H1 (cell line): ENCODE data around the gene TEX48. TPM values are rescaled to one million over a fixed set of nuclear protein-coding genes. Genes with fewer than 3 reads are reported as not detected.

ENCODE experiments used
- CTCF ChIA-PET: fragments of 300-600 bp; sonication (Branson Sonifier 250); formaldehyde crosslinking; loops from one replicate; lab custom pipeline; 2021; ENCODE audit not compliant: partially characterized antibody; lab: Charles Lee
- POLR2A ChIA-PET: fragments of 300-600 bp; sonication (Branson Sonifier 250); formaldehyde crosslinking; loops from one replicate; lab custom pipeline; 2021; ENCODE audit warnings: inconsistent platforms; ENCODE audit not compliant: partially characterized antibody; lab: Charles Lee
- DNase-seq, 2 experiments: peaks; one replicate each; pipeline versions ENCODE4 v3.0.0 to v3.0.0-alpha.2; 2010 to 2022; ENCODE audit warnings: low spot score in 2 of 2, low read depth in 1 of 2, mixed read lengths in 1 of 2
- FAIRE-seq: peaks from 2 replicates; lab custom pipeline; 2011; peaks lifted over from hg19 to GRCh38; lab: Jason Lieb, UNC
- H2AFZ ChIP-seq: 2 replicates; pipeline ENCODE4 v1.8.1; 2012; ENCODE audit warnings: low read length, inconsistent platforms
- H2AK5ac ChIP-seq: 2 replicates; pipeline ENCODE4 v1.6.1; 2013; ENCODE audit warnings: low read depth, low read length
- H2BK120ac ChIP-seq: replicated peaks from 2 replicates; pipeline ENCODE3; 2013; ENCODE audit warnings: low read depth, low read length, inconsistent platforms
- H2BK12ac ChIP-seq: 2 replicates; pipeline ENCODE4 v1.6.1; 2013; ENCODE audit warnings: low read depth, low read length
- H2BK15ac ChIP-seq: 2 replicates; pipeline ENCODE4 v1.6.1; 2013; ENCODE audit warnings: low read length
- H2BK20ac ChIP-seq: 2 replicates; pipeline ENCODE4 v1.6.1; 2013; ENCODE audit warnings: low read length
- H2BK5ac ChIP-seq: 2 replicates; pipeline ENCODE4 v1.6.1; 2013; ENCODE audit warnings: low read depth, low read length
- H3K14ac ChIP-seq: 2 replicates; pipeline ENCODE4 v1.6.1; 2013; ENCODE audit warnings: inconsistent platforms; ENCODE audit not compliant: insufficient read length
- H3K18ac ChIP-seq: 2 replicates; pipeline ENCODE4 v1.6.1; 2013; ENCODE audit warnings: low read length; ENCODE audit errors: extremely low read depth
- H3K23ac ChIP-seq: 2 replicates; pipeline ENCODE4 v1.6.1; 2013; ENCODE audit warnings: inconsistent platforms; ENCODE audit not compliant: insufficient read length
- H3K23me2 ChIP-seq: 2 replicates; pipeline ENCODE4 v1.6.1; 2013; ENCODE audit warnings: low read depth, low read length
- H3K27ac ChIP-seq: 2 replicates; pipeline ENCODE4 v1.6.1; 2011; ENCODE audit warnings: low read depth, low read length, inconsistent platforms
- H3K27me3 ChIP-seq, 4 experiments: replicated peaks in 1 of 4; 1 replicate in 1 of 4; 2 replicates in 3 of 4; pipeline versions ENCODE4 v1.6.1 to v1.8.1; 2011 to 2013; ENCODE audit warnings: low read length in 3 of 4, mild to moderate bottlenecking in 3 of 4, inconsistent platforms in 2 of 4, mixed read lengths in 2 of 4, moderate library complexity in 1 of 4; ENCODE audit not compliant: control insufficient read depth in 3 of 4, insufficient read depth in 3 of 4; ENCODE audit errors: extremely low read depth in 1 of 4
- H3K36me3 ChIP-seq, 4 experiments: 2 replicates each; pipeline versions ENCODE4 v1.6.1 to v1.8.1; 2011 to 2013; ENCODE audit warnings: mild to moderate bottlenecking in 4 of 4, low read length in 3 of 4, moderate library complexity in 2 of 4, control low read depth in 1 of 4, inconsistent platforms in 1 of 4; ENCODE audit not compliant: insufficient read depth in 4 of 4, control insufficient read depth in 2 of 4
- H3K4ac ChIP-seq: replicated peaks from 2 replicates; pipeline ENCODE3; 2013; ENCODE audit warnings: low read length, low read depth, mixed read lengths, inconsistent platforms; ENCODE audit not compliant: insufficient read length
- H3K4me1 ChIP-seq, 4 experiments: replicated peaks in 1 of 4; 1 replicate in 1 of 4; 2 replicates in 3 of 4; pipeline versions ENCODE4 v1.6.1 to v1.8.1; 2011 to 2013; ENCODE audit warnings: low read length in 3 of 4, inconsistent platforms in 2 of 4, mixed read lengths in 1 of 4; ENCODE audit not compliant: insufficient read depth in 4 of 4, control insufficient read depth in 3 of 4
- H3K4me2 ChIP-seq, 2 experiments: 2 replicates each; pipeline versions ENCODE4 v1.6.1 to v1.8.1; 2011 to 2013; ENCODE audit warnings: low read depth in 2 of 2, low read length in 2 of 2, control low read depth in 1 of 2, inconsistent platforms in 1 of 2, mild to moderate bottlenecking in 1 of 2; ENCODE audit not compliant: insufficient read depth in 1 of 2
- H3K4me3 ChIP-seq, 4 experiments: fragments of 200-600, 300-600 bp in 1 of 4; sonication (generic), shearing (Covaris generic), sonication (Bioruptor Twin) in 1 of 4; 2 replicates each; pipeline versions ENCODE4 v1.5.1 to v1.8.1; 2011 to 2016; ENCODE audit warnings: low read length in 4 of 4, low read depth in 3 of 4, control low read depth in 2 of 4, inconsistent platforms in 2 of 4, mild to moderate bottlenecking in 2 of 4, mixed read lengths in 1 of 4, moderate library complexity in 1 of 4; ENCODE audit not compliant: insufficient read depth in 2 of 4; ENCODE audit errors: extremely low read depth in 1 of 4
- H3K56ac ChIP-seq: replicated peaks from 2 replicates; pipeline ENCODE3; 2013; ENCODE audit warnings: low read depth, mild to moderate bottlenecking, mixed read lengths, low read length, inconsistent platforms; ENCODE audit not compliant: insufficient read length
- H3K79me1 ChIP-seq: 2 replicates; pipeline ENCODE4 v1.6.1; 2013; ENCODE audit warnings: low read depth, low read length, control low read depth
- H3K79me2 ChIP-seq, 2 experiments: 2 replicates each; pipeline versions ENCODE4 v1.6.1 to v1.8.1; 2012 to 2013; ENCODE audit warnings: low read length in 2 of 2, mild to moderate bottlenecking in 2 of 2, inconsistent platforms in 1 of 2; ENCODE audit not compliant: insufficient read depth in 2 of 2, control insufficient read depth in 1 of 2
- H3K9ac ChIP-seq, 4 experiments: replicated peaks in 1 of 4; 1 replicate in 1 of 4; 2 replicates in 3 of 4; pipeline versions ENCODE4 v1.6.1 to v1.8.1; 2011 to 2013; ENCODE audit warnings: low read depth in 3 of 4, low read length in 3 of 4, control low read depth in 2 of 4, mild to moderate bottlenecking in 2 of 4, moderate library complexity in 2 of 4, inconsistent platforms in 1 of 4; ENCODE audit errors: extremely low read depth in 1 of 4
- H3K9me3 ChIP-seq, 2 experiments: 2 replicates each; pipeline versions ENCODE4 v1.6.1 to v1.8.1; 2012 to 2013; ENCODE audit warnings: mild to moderate bottlenecking in 2 of 2, moderate library complexity in 2 of 2, control low read depth in 1 of 2, inconsistent platforms in 1 of 2, low read depth in 1 of 2, low read length in 1 of 2, mixed read lengths in 1 of 2; ENCODE audit not compliant: insufficient read depth in 2 of 2
- H4K20me1 ChIP-seq, 2 experiments: replicated peaks in 1 of 2; 2 replicates each; pipeline versions ENCODE3 to v1.8.1; 2011 to 2013; ENCODE audit warnings: inconsistent platforms in 2 of 2, low read length in 2 of 2, mild to moderate bottlenecking in 1 of 2; ENCODE audit not compliant: insufficient read depth in 2 of 2, control insufficient read depth in 1 of 2
- H4K5ac ChIP-seq: 2 replicates; pipeline ENCODE4 v1.6.1; 2013; ENCODE audit warnings: low read length, low read depth, mixed read lengths, inconsistent platforms; ENCODE audit not compliant: insufficient read length
- H4K8ac ChIP-seq: 2 replicates; pipeline ENCODE4 v1.8.0; 2013; ENCODE audit warnings: mild to moderate bottlenecking, moderate library complexity, low read length, inconsistent platforms; ENCODE audit not compliant: insufficient read depth; ENCODE audit errors: extremely low read depth
- H4K91ac ChIP-seq: replicated peaks from 2 replicates; pipeline ENCODE3; 2013; ENCODE audit warnings: low read length, mixed read lengths, inconsistent platforms; ENCODE audit not compliant: insufficient read length
- CEBPB ChIP-seq: IDR thresholded peaks from 2 replicates; pipeline ENCODE4 v1.6.1; 2012; ENCODE audit warnings: low read depth, low read length
- EP300 ChIP-seq, 2 experiments: IDR thresholded peaks; 1 replicate in 1 of 2; 2 replicates in 1 of 2; pipeline ENCODE4 v1.6.1; 2011 to 2012; ENCODE audit warnings: low read depth in 2 of 2, low read length in 2 of 2, mild to moderate bottlenecking in 2 of 2, borderline replicate concordance in 1 of 2, inconsistent platforms in 1 of 2, moderate library complexity in 1 of 2
- KDM4A ChIP-seq: IDR thresholded peaks from one replicate; pipeline ENCODE4 v1.7.1; 2012; ENCODE audit warnings: low read depth, mild to moderate bottlenecking, moderate library complexity, low read length, inconsistent platforms; ENCODE audit not compliant: severe bottlenecking
- NRF1 ChIP-seq: IDR thresholded peaks from 2 replicates; pipeline ENCODE4 v1.6.1; 2011; ENCODE audit warnings: mild to moderate bottlenecking, low read depth, low read length, improper control_type of control experiment
- WGBS, 2 experiments: shearing (Covaris generic) in 1 of 2; methylation state at CpG; one replicate each; pipeline versions ENCODE4 v1.1.6 to v1.1.7; 2013 to 2015; ENCODE audit warnings: low lambda C conversion rate in 2 of 2, mixed read lengths in 2 of 2, inconsistent platforms in 1 of 2, low coverage in 1 of 2, missing lambda C conversion rate in 1 of 2; ENCODE audit not compliant: insufficient replicate concordance in 2 of 2, insufficient coverage in 1 of 2, insufficient read length in 1 of 2; ENCODE audit errors: extremely low coverage in 1 of 2, missing lambda C conversion rate in 1 of 2; 5-methylcytosine and 5-hydroxymethylcytosine counted together
- polyA plus RNA-seq, 7 experiments: library from polyadenylated mRNA; depleted of rRNA in 3 of 7; stranded (reverse) in 5 of 7; unstranded in 2 of 7; fragments of >200 nt in 5 of 7; fragments of 200-250 nt in 2 of 7; gene quantifications; 1 replicate in 5 of 7; 2 replicates in 1 of 7; 4 replicates in 1 of 7; pipeline versions ENCODE4 v1.2.1 to v1.2.3, GENCODE V29; 2011 to 2013; ENCODE audit warnings: missing spikeins in 2 of 7, mixed read lengths in 2 of 7
- total RNA-seq: library from RNA; stranded (reverse); fragmentation: NEBNext Ultra II Directional; extraction: Animal tissue kit (Norgen Biotek cat#: 25700); gene quantifications from 2 replicates; pipeline ENCODE4 v1.2.1, GENCODE V29; 2021

The TEX48 gene
- total and polyA plus RNA-seq, 2 of the 8 experiments (the other 6 are each of a cell fraction or from before 2014, with no cell fraction given) = not detected

DNA sequence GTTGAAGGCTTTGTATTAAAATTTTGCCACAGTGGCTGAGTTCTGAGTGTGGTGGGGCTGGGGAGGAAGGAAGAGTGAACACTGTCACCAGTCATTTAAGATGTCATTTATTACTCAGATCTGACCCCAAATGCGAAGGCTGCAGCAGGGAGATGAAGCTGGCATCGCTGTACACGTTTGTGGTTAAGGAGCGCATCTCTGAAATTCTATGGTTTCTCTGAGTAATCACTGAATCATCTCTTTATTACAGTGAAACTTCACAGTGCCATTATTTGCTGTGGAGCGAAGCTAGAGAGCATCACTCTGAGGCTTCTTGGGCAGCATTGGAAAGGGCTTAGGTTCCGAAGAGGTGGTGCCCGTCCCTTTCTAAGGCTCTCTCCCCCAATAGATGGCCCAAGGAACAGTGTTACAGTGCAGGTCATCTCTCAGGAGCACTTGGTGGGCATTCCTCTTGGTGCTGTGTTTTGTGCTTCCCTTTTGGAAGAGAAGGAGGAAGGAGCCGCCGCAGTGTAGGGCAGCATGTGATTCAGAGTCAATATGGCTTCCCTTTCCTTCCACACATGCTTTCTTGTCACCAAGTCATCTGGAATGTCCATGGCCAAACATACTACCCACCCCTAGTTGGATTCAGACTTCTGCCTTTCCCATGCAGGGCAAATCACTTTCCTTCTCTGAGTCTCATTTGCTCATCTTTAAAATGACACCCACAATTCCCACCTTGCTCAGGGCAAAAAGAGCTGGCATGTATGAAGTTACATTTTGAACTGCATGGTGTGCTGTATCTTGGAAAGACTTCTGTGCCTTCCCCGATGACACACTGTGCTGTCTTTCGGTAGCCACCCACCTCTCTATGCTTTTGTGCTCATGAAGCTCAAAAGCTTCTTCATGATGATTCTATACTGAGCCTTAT lies 9.3 kb upstream of the TEX48 start:
- no peak overlapping the region for H3K4ac ChIP-seq
- no peak overlapping the region for H4K91ac ChIP-seq
- POLR2A ChIA-PET = interaction anchor here (1.5 kb wide), 1 partner anchor 104 kb away, joined by 3 read pairs; the partner anchor contains the start of gene ATP6V1G1
- H4K8ac ChIP-seq = no peak overlapping the region
- H3K79me1 ChIP-seq = no peaks in the 10 kb centered on the region
- H3K18ac ChIP-seq = no peak overlapping the region
- H3K36me3 ChIP-seq = no peaks in the 10 kb centered on the region
- no peaks in the 10 kb centered on the region for H3K79me2 ChIP-seq
- H3K56ac ChIP-seq = no peak overlapping the region
- H2AFZ ChIP-seq = peak overlapping the region; percentile 30; the same call in 1 of the 2 replicates
- no peak overlapping the region for H3K9ac ChIP-seq
- no peak overlapping the region for H3K4me3 ChIP-seq
- TF ChIP-seq EP300 (IDR thresholded peaks at IDR 0.05; ENCODE audit: borderline replicate concordance in 1 of 2, low read depth in 2 of 2, low read length in 2 of 2) (no peak), CEBPB (no peak), NRF1 (no peak), KDM4A (no peak)
- no peak overlapping the region for H2AK5ac ChIP-seq
- no peaks in the 10 kb centered on the region for H3K23me2 ChIP-seq
- H3K4me2 ChIP-seq = no peak overlapping the region
- H2BK15ac ChIP-seq = no peak overlapping the region
- H2BK120ac ChIP-seq = no peak overlapping the region
- H2BK12ac ChIP-seq = no peak overlapping the region
- no peak overlapping the region for H3K23ac ChIP-seq
- H3K14ac ChIP-seq = no peak overlapping the region
- CTCF ChIA-PET = interaction anchor here (0.5 to 8.6 kb wide), 7 partner anchors 10 to 323 kb away, joined by 3 to 71 read pairs (median 4); partner anchors contain the start of gene TEX48
- no peak overlapping the region for H2BK20ac ChIP-seq
- WGBS, 2 experiments = 88% methylated on average over 11 of the region's 11 CpGs; no CpG with 5 or more reads in 1 of the 2 experiments
- no peak overlapping the region for H3K27ac ChIP-seq
- no peak overlapping the region for H2BK5ac ChIP-seq
- H3K27me3 ChIP-seq = 0 out of 7 replicates have a peak, but pooled peaks cover 0 to 1% (median 0%) of the 10 kb centered on the region in 4 experiments
- H4K20me1 ChIP-seq = peaks cover 0 to 3% of the 10 kb centered on the region in 2 experiments
- no peak for DNase-seq
- H4K5ac ChIP-seq = no peak overlapping the region
- no peaks in the 10 kb centered on the region for H3K9me3 ChIP-seq
- no peaks in the 10 kb centered on the region for H3K4me1 ChIP-seq
- FAIRE-seq = no peak
